Adrenal gland (tissue), 5 donors: Measurements from ENCODE around the gene RELN.

Experiments
- POLR2A ChIP-seq, 2 donors: fragments of 450-650 bp; IDR thresholded peaks; one replicate each; pipeline ENCODE4 v1.6.1; 2017; ENCODE audit warnings: antibody characterized with exemption in 2 of 2, mild to moderate bottlenecking in 2 of 2, moderate library complexity in 1 of 2
- TF ChIP-seq, protein P1 (sequence below), 6 experiments: fragments of 450-650 bp in 4 of 6; fragments of 200-600 bp in 2 of 6; sonication (generic) in 1 of 6; IDR thresholded peaks; 1 replicate in 5 of 6; 2 replicates in 1 of 6; pipeline versions ENCODE4 v1.5.1 to v1.8.0; 2016 to 2021; ENCODE audit warnings: antibody characterized with exemption in 6 of 6, mild to moderate bottlenecking in 2 of 6, moderate library complexity in 1 of 6
- donor health status: DM: no; HTN: no; CAD: no.

DNA sequence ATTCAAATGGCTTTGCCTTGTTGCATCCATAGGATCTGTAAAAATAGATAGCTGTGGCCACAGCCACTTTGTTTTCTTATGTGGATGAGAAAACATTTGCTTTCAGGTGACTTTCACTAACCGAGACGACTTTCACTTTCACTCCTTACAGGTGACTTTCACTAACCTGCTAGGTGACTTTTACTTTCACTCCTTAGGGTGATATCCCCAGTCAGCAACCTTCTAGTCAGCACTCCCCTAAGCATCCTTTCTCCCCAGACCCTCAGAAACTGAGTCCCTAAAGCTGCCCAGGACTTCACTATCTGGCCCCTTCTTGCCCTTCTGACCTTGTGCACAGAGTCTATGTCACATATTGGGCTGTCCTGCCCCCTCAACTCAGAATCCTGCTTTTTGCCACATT lies 177.5 kb downstream of the RELN start:
- TF ChIP-seq POLR2A (IDR thresholded peaks at IDR 0.05), result no peak
- TF ChIP-seq, protein P1, sequence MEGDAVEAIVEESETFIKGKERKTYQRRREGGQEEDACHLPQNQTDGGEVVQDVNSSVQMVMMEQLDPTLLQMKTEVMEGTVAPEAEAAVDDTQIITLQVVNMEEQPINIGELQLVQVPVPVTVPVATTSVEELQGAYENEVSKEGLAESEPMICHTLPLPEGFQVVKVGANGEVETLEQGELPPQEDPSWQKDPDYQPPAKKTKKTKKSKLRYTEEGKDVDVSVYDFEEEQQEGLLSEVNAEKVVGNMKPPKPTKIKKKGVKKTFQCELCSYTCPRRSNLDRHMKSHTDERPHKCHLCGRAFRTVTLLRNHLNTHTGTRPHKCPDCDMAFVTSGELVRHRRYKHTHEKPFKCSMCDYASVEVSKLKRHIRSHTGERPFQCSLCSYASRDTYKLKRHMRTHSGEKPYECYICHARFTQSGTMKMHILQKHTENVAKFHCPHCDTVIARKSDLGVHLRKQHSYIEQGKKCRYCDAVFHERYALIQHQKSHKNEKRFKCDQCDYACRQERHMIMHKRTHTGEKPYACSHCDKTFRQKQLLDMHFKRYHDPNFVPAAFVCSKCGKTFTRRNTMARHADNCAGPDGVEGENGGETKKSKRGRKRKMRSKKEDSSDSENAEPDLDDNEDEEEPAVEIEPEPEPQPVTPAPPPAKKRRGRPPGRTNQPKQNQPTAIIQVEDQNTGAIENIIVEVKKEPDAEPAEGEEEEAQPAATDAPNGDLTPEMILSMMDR (IDR thresholded peaks at IDR 0.05), result no peak
